ENCODE results near the gene NDUFC2. TPM values are rescaled to one million over a fixed set of nuclear protein-coding genes. Genes with fewer than 3 reads are reported as not detected.
"Not testable (repeated sequence)": the region's sequence is repeated elsewhere in the genome, so short reads cannot be mapped to it uniquely, and the experiment has no call there.

NDUFC2 gene
- total and polyA plus RNA-seq, 7 donors, result 55.9 to 246 (median 109) TPM

GRCh38 chr11:78062671-78063070 lies 17.0 kb downstream of the NDUFC2 start:
- TF ChIP-seq POLR2AphosphoS5 (IDR thresholded peaks at IDR 0.05) (no peak), EP300 (IDR thresholded peaks at IDR 0.05) (no peak), POLR2A (IDR thresholded peaks at IDR 0.05) (no peak)
- TF ChIP-seq, protein P1, sequence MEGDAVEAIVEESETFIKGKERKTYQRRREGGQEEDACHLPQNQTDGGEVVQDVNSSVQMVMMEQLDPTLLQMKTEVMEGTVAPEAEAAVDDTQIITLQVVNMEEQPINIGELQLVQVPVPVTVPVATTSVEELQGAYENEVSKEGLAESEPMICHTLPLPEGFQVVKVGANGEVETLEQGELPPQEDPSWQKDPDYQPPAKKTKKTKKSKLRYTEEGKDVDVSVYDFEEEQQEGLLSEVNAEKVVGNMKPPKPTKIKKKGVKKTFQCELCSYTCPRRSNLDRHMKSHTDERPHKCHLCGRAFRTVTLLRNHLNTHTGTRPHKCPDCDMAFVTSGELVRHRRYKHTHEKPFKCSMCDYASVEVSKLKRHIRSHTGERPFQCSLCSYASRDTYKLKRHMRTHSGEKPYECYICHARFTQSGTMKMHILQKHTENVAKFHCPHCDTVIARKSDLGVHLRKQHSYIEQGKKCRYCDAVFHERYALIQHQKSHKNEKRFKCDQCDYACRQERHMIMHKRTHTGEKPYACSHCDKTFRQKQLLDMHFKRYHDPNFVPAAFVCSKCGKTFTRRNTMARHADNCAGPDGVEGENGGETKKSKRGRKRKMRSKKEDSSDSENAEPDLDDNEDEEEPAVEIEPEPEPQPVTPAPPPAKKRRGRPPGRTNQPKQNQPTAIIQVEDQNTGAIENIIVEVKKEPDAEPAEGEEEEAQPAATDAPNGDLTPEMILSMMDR (IDR thresholded peaks at IDR 0.05), result no peak
- no peak for DNase-seq
- Histone ChIP-seq H3K9me3 (no peaks in the 10 kb centered on the region), H3K4me3 (no peak overlapping the region), H3K27me3 (no peaks in the 10 kb centered on the region), H3K36me3 (peaks cover 0 to 5% (median under 1%) of the 10 kb centered on the region in 4 donors), H3K4me1 (peaks cover 0 to 8% (median 5%) of the 10 kb centered on the region in 4 donors), H3K27ac (no peak overlapping the region)
- 39 to 66% methylated on average over 2 of the region's 2 CpGs for WGBS, 2 donors
- intact Hi-C loops (cut with DNase I), result no loop called here

DNA sequence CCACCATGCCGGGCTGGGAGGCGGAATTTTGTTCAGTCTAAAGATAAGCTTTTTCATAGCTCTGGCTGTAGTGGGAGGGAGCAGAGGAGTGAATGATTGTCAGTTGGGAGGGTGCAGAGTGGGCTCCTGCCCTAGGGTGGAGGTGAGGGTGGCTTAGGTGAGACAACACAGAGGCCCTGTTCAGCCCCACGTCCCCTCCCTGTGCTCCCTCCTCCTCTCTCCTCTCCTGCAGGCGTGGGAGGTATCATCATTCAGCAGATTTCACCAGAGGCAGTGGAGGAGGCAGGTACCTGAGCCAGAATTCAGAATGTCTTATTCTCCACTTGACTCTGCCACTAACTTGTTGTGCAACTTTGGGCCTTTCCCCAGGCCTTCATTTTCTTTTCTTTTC lies 17.7 kb downstream of the NDUFC2 start:
- no peak for DNase-seq
- intact Hi-C loops (cut with DNase I), result no loop called here
- H3K9me3 ChIP-seq, result no peaks in the 10 kb centered on the region
- H3K27ac ChIP-seq, result no peak overlapping the region
- no peaks in the 10 kb centered on the region for H3K27me3 ChIP-seq
- 78 to 79% methylated on average over 4 of the region's 4 CpGs for WGBS, 2 donors
- H3K4me1 ChIP-seq, result peaks cover 0 to 8% (median 5%) of the 10 kb centered on the region in 4 donors
- TF ChIP-seq POLR2A (IDR thresholded peaks at IDR 0.05), result no peak
- TF ChIP-seq, protein P1 (IDR thresholded peaks at IDR 0.05), result no peak
- H3K36me3 ChIP-seq, result no peaks in the 10 kb centered on the region
- H3K4me3 ChIP-seq, result no peak overlapping the region

GRCh38 chr11:78061088-78061920 lies 18.4 kb downstream of the NDUFC2 start:
- TF ChIP-seq POLR2A (IDR thresholded peaks at IDR 0.05), result no peak
- no peak for TF ChIP-seq EP300 (IDR thresholded peaks at IDR 0.05)
- no peak for TF ChIP-seq POLR2AphosphoS5 (IDR thresholded peaks at IDR 0.05)
- intact Hi-C loops (cut with DNase I), result no loop called here

GRCh38 chr11:78060533-78060932 lies 19.1 kb downstream of the NDUFC2 start:
- Histone ChIP-seq H3K36me3 (no peaks in the 10 kb centered on the region), H3K9me3 (no peaks in the 10 kb centered on the region), H3K27me3 (no peaks in the 10 kb centered on the region), H3K4me3 (no peak overlapping the region), H3K27ac (no peak overlapping the region), H3K4me1 (peaks cover 0 to 8% (median 5%) of the 10 kb centered on the region in 4 donors)
- WGBS, 2 donors, result 95 to 98% methylated on average over 8 of the region's 8 CpGs
- DNase-seq, result no peak
- intact Hi-C loops (cut with DNase I), result no loop called here
- TF ChIP-seq POLR2A (IDR thresholded peaks at IDR 0.05) (no peak), EP300 (IDR thresholded peaks at IDR 0.05) (no peak), POLR2AphosphoS5 (IDR thresholded peaks at IDR 0.05) (no peak)
- TF ChIP-seq, protein P1 (IDR thresholded peaks at IDR 0.05), result no peak

More at GRCh38 chr11:78061088-78061920, 18.4 kb downstream of the NDUFC2 start:
- no peaks in the 10 kb centered on the region for H3K27me3 ChIP-seq
- H3K4me1 ChIP-seq, result peaks cover 0 to 8% (median 5%) of the 10 kb centered on the region in 4 donors
- no peak overlapping the region for H3K27ac ChIP-seq
- no peaks in the 10 kb centered on the region for H3K9me3 ChIP-seq
- WGBS, 2 donors, result 82 to 86% methylated on average over 4 of the region's 4 CpGs
- no peak for DNase-seq
- H3K4me3 ChIP-seq, result no peak overlapping the region
- H3K36me3 ChIP-seq, result no peaks in the 10 kb centered on the region

DNA sequence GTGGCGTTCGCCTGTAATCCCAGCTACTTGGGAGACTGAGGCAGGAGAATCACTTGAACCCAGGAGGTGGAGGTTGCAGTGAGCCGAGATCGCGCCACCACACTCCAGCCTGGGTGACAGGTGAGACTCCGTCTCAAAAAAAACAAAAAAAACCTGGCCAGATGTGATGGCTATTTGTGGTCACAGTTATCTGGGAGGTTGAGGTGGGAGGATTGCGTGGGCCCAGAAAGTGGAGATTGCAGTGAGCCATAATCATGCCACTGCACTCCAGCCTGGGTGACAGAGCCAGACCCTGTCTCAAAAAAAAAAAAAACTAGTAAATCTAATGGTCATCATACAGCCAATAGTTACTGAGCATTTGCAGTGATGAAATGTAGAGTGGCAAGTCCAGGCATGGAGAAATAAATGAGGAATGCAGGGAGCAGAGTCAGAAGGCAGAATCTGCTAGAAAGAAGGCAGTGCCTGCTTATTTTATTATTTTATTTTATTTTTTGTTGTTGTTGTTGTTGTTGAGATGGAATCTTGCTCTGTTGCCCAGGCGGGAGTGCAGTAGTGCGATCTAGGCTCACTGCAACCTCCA lies 19.8 kb downstream of the NDUFC2 start:
- H3K27me3 ChIP-seq; DNase-seq; H3K4me1 ChIP-seq; intact Hi-C loops (cut with DNase I); H3K27ac ChIP-seq; H3K4me3 ChIP-seq; H3K36me3 ChIP-seq; H3K9me3 ChIP-seq: not testable (repeated sequence)
- 97% methylated on average over 9 of the region's 9 CpGs for WGBS, 2 donors

All from sigmoid colon (tissue), 7 donors.